Measurements from ENCODE around the gene AIP. TPM values are rescaled to one million over a fixed set of nuclear protein-coding genes. Genes with fewer than 3 reads are reported as not detected.
"Not testable (repeated sequence)": the region's sequence is repeated elsewhere in the genome, so short reads cannot be mapped to it uniquely, and the experiment has no call there.

AIP gene
- polyA plus RNA-seq, 1 experiment = 55.3 TPM

DNA sequence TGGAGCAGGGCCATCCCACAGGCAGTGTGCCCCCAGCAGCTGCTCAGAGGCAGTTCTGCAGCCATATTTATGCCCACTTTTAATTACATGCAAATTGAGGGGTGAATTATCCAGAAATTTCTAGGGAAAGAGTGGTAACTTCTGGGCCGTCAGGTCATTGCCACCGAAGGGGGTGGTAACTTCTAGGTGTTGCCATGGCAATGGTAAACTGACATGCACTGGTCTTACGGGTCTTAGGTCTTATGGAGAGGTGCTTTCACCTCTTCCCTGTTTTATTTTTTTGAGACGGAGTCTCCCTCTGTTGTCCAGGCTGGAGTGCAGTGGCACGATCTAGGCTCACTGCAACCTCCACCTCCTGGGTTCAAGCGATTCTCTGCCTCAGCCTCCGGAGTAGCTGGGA, 9.9 kb upstream of the AIP start:
- no peak overlapping the region for H3K4me3 ChIP-seq (ENCODE audit: low read depth, low read length)
- H3K27me3 ChIP-seq (ENCODE audit: control insufficient read depth, insufficient read depth, low read length) = peaks cover 4% of the 10 kb centered on the region
- H3K27ac ChIP-seq (ENCODE audit: low read depth, low read length) = no peak overlapping the region
- CTCF ChIA-PET = no interaction called here
- peaks cover 2% of the 10 kb centered on the region; the same call in 1 of the 2 replicates for H3K9me3 ChIP-seq (ENCODE audit: control insufficient read depth, insufficient read depth, low read length)
- no peak for DNase-seq (ENCODE audit: low read depth, low spot score)
- POLR2A ChIA-PET = no interaction called here
- no peak for TF ChIP-seq CTCF (IDR thresholded peaks at IDR 0.05; ENCODE audit: low read depth, low read length)

GRCh38 chr11:67476692-67477091, 6.1 kb upstream of the AIP start:
- H3K27ac ChIP-seq (ENCODE audit: low read depth, low read length); POLR2A ChIA-PET; DNase-seq (ENCODE audit: low read depth, low spot score); H3K27me3 ChIP-seq (ENCODE audit: control insufficient read depth, insufficient read depth, low read length); H3K4me3 ChIP-seq (ENCODE audit: low read depth, low read length); H3K9me3 ChIP-seq (ENCODE audit: control insufficient read depth, insufficient read depth, low read length): not testable (repeated sequence)
- CTCF ChIA-PET = interaction anchor here (2.1 kb wide), 1 partner anchor 75 kb away, joined by 8 read pairs; the partner anchor contains the start of gene PPP1CA

DNA sequence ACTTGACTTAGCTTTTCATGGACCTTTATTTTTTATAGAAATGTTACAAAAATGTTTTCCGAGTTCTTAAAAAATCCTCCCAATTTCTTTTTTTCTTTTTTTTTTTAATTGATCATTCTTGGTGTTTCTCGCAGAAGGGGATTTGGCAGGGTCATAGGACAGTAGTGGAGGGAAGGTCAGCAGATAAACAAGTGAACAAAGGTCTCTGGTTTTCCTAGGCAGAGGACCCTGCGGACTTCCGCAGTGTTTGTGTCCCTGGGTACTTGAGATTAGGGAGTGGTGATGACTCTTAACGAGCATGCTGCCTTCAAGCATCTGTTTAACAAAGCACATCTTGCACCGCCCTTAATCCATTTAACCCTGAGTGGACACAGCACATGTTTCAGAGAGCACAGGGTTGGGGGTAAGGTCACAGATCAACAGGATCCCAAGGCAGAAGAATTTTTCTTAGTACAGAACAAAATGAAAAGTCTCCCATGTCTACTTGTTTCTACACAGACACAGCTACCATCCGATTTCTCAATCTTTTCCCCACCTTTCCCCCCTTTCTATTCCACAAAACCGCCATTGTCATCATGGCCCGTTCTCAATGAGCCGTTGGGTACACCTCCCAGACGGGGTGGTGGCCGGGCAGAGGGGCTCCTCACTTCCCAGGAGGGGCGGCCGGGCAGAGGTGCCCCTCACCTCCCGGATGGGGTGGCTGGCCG, 5.3 kb upstream of the AIP start:
- CTCF ChIA-PET = interaction anchor here (2.1 kb wide), 1 partner anchor 76 kb away, joined by 8 read pairs; the partner anchor contains the start of gene PPP1CA
- POLR2A ChIA-PET = not testable (repeated sequence)

GRCh38 chr11:67482275-67482826, 475 bp upstream of the AIP start:
- H3K27me3 ChIP-seq (ENCODE audit: control insufficient read depth, insufficient read depth, low read length) = no peaks in the 10 kb centered on the region
- peak overlapping the region; percentile 78 for H3K4me3 ChIP-seq (ENCODE audit: low read depth, low read length)
- TF ChIP-seq CTCF (IDR thresholded peaks at IDR 0.05; ENCODE audit: low read depth, low read length) = no peak
- no peak for DNase-seq (ENCODE audit: low read depth, low spot score)
- peaks cover 6% of the 10 kb centered on the region for H3K9me3 ChIP-seq (ENCODE audit: control insufficient read depth, insufficient read depth, low read length)
- CTCF ChIA-PET = interaction anchor here (1.0 to 1.2 kb wide), 2 partner anchors 80 kb away, joined by 5 to 8 read pairs; partner anchors contain the start of gene PPP1CA
- POLR2A ChIA-PET = interaction anchor here (0.5 to 1.0 kb wide), 8 partner anchors 7 to 109 kb away, joined by 3 to 5 read pairs (median 3); partner anchors contain the start of genes CLCF1 and RPS6KB2
- H3K27ac ChIP-seq (ENCODE audit: low read depth, low read length) = no peak overlapping the region

More for the DNA sequence above, 5.3 kb upstream of the AIP start:
- H3K4me3 ChIP-seq (ENCODE audit: low read depth, low read length); H3K27ac ChIP-seq (ENCODE audit: low read depth, low read length); H3K27me3 ChIP-seq (ENCODE audit: control insufficient read depth, insufficient read depth, low read length); DNase-seq (ENCODE audit: low read depth, low spot score); H3K9me3 ChIP-seq (ENCODE audit: control insufficient read depth, insufficient read depth, low read length): not testable (repeated sequence)

GRCh38 chr11:67483831-67484665, 1.2 kb downstream of the AIP start:
- peaks cover 6% of the 10 kb centered on the region for H3K9me3 ChIP-seq (ENCODE audit: control insufficient read depth, insufficient read depth, low read length)
- peak overlapping the region; percentile 78 for H3K4me3 ChIP-seq (ENCODE audit: low read depth, low read length)
- POLR2A ChIA-PET = no interaction called here
- no peak for TF ChIP-seq CTCF (IDR thresholded peaks at IDR 0.05; ENCODE audit: low read depth, low read length)
- H3K27ac ChIP-seq (ENCODE audit: low read depth, low read length) = no peak overlapping the region
- CTCF ChIA-PET = no interaction called here
- no peak for DNase-seq (ENCODE audit: low read depth, low spot score)
- no peaks in the 10 kb centered on the region for H3K27me3 ChIP-seq (ENCODE audit: control insufficient read depth, insufficient read depth, low read length)
